GM19324 (cell line): ENCODE results near the gene FAM209B.
"Not testable (repeated sequence)": the region's sequence is repeated elsewhere in the genome, so short reads cannot be mapped to it uniquely, and the experiment has no call there.

ENCODE experiments used
- ATAC-seq: cut with Tn5 transposase; IDR thresholded peaks from one replicate; pipeline ENCODE4 v1.9.1; 2021; ENCODE audit warnings: mild to moderate bottlenecking, moderate library complexity; ENCODE audit not compliant: unreplicated experiment, low FRiP score

FAM209B gene

DNA sequence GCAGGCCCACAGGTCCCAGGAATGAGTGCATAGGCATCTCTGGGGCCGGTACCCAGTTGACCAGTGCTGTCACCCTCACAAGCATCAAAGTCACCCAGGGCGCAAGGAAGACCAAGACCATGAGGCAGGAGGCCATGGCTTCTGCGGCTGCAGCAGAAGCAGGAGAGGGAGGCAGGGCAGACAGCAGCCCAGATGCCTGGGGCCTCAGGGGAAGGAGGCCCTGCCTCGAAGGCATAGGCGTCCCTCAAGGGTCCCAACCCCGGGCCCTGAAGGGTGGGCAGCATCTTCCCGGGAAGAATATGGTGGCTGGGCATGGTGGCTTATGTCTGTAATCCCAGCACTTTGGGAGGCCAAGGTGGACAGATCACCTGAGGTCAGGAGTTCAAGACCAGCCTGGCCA is 5.5 kb upstream of the FAM209B start:
- no peak for ATAC-seq

DNA sequence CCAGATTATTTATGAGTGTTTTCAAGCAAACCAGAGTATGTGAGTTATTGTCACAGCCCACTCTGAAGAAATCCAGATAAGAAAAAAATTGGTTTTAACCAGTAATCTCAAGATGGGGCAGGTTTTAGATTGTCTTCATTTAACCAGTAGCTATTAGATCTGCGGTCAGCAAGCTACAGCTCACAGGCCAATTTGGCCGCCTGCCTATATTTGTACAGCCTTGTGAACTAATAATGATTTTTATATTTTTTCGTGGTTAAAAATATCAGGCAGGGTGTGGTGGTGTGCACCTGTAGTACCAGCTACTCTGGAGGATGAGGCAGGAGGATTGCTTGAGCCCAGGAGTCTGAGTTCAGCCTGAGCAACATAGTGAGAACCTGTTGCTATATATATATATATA is 5.0 kb downstream of the FAM209B start:
- no peak for ATAC-seq

DNA sequence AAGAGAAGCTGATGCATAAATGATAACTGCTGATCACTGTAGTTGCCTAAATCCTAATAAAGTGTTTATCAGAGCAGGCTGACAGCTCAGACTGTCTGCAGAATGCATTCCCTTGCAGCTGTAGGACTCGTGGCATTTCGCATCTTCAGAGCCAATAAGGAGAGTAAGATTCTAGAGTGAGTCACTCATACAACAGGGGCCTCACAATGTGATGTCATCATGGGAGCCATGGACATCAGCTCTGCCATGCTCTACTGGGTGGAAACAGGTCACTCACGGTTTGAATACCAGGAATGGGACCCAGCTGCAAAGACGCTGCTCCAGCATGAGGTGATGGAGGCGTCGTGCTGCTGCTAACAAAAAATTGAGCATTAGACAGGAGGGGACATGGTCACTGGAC is 7.4 kb downstream of the FAM209B start:
- no peak for ATAC-seq

DNA sequence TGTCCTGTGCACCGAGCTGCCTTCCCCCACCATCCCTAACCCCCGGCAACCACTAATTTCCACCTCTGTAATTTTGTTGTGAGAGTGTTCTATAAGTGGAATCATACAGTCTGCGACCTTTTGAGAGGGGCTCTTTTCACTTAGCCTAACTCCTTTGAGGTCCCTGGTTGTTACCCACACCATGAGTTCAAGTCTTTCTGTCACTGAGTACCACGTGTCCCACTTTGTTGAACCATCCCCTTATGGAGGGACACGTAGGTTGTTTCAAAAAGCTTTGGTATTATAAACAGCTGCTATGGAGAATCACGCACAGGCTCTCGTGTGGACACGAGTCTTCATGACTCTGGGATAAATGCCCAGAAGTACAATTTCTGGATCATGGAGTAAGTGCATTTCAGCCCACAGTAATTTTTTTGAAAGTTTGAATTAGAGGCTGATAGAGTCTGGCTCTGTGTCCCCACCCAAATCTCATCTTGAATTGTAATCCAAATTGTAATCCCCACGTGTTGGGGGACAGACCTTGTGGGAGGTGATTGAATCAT is 9.5 kb downstream of the FAM209B start:
- ATAC-seq: no peak

DNA sequence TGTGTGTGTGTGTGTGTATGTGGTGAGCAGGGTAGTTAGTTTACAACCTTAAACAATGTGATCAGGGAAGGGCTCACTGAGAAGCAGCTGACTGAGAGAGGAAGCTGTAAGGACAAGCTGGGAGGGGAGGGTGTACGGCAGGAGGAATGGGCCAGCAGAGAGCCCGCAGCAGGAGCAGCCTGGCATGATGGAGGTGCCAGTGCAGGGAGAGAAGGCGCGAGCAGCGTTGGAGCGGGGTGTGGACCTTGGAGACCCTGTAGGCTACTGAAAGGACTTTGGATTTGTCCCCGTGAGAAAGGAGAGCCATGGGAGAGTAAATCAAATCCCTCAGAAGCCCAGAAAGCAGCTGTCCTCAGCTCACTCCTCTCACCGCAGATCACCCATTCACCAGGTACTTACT is 18.5 kb downstream of the FAM209B start:
- ATAC-seq: no peak

DNA sequence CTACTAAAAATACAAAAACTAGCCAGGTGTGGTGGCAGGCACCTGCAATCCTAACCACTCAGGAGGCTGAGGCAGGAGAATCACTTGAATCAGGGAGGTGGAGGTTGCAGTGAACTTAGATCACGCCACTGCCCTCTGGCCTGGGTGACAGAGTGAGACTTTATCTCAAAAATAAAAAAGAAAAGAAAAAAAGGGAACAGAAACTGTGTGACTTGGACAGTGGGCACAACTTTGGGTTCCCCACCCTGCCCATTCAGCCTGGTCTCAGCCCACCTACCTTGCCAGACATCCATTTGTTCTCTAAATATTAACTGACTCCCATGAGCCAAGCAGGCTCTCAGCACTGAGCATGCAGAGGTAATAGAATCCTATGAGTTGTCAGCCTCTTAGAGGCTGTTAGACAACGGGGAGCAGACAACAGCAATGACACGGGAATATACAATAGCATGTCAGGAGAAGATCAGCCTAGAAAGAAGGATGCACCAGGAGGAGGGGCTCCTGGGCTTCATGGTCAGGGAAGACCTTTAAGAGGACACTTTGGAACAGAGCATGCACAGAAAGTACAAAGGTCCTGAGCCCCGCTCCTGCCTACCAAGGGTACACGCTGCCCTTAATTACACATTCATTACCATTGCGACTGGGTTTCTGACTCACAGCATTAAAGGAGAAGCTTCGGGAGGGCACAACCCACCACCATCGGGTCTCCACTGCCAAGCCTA is 20.0 kb downstream of the FAM209B start:
- no peak for ATAC-seq

DNA sequence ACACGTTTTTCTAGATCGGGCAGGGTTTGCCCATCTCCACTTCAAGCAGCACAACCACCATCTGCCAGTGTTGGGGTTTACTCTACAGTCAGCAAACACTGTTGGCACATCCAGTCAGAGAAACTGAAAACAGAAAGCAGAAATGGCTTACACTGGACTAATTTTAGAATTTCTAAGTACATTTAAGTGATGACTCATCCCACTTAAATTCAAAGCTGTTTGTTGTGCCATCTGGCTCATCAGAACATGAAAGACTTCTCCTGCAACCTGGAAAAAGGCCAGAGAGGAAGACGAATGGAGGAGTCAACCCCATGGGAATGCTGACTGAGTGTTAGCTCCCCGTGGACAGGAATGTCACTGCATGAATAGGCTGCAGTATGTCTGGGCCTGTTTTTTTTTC is 21.8 kb downstream of the FAM209B start:
- peak; percentile 88 for ATAC-seq

DNA sequence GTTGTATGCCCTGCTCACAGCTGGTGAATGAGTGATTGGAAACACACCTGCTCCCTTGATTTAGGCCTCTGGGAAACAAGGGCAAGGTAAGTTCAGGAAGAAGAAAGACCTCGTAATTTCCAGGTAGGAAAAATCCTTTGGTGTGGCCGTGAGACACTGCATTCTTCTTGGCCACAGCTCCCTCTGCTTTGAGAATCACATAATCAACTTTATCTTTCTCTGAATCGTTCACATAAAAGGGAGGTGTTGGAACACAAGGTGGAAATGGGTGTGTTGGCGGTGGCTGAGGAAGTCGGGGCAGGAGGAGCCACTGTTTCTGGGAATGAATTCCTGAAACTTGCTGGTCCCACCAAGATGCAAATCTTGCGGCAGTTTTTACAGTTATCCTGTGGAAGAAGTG is 25.9 kb downstream of the FAM209B start:
- no peak for ATAC-seq

DNA sequence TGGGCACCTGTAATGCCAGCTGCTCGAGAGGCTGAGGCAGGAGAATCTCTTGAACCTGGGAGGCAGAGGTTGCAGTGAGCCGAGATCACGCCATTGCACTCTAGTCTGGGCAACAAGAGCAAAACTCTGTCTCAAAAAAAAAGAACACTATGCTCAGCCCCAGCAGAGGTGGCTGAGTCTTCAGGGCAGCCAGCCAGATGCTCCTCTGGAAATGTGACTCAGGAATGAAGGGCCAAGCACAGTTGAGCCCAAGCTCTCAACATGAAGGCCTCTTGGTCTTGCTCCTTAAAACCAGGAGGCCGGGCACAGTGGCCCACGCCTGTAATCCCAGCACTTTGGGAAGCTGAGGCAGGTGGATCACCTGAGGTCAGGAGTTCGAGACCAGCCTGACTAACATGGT is 31.5 kb downstream of the FAM209B start:
- ATAC-seq: not testable (repeated sequence)

DNA sequence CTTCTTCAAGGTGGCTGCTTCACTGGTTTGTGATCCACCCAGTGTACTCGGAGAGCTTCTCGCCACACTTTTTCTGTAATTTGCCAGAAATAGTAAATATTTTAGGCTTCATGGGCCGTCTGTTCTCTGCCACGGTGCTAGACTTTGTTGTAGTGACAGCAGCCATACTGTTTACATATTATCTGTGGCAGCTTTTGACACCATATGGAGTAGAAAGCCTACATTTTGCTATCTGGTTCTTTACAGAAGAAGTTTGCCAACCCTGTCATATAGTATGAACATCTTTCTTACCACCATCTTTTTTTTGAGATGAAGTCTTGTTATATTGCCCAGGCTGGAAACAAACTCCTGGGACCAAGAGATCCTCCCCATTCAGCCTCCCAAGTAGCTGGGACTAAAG is 32.5 kb downstream of the FAM209B start:
- no peak for ATAC-seq

DNA sequence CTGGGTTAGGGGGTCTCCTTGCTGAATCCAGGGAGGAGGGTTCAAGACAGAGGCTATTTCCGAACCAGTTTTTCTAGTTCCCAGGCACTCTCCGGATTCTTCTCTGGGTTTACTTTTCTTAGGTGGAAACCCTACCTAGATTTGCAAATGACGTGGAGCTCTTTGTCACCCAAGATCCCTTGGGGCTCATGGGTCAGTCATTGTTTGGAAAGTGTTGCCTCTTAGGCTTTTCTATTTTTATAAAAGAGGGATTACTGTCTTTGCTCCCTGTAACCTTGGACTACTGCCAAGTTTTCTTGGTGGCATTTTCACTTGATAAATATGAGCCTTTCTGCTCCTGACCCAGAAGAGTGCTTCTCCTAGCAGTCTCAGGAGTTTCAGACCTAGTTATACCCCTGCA is 33.6 kb downstream of the FAM209B start:
- no peak for ATAC-seq

DNA sequence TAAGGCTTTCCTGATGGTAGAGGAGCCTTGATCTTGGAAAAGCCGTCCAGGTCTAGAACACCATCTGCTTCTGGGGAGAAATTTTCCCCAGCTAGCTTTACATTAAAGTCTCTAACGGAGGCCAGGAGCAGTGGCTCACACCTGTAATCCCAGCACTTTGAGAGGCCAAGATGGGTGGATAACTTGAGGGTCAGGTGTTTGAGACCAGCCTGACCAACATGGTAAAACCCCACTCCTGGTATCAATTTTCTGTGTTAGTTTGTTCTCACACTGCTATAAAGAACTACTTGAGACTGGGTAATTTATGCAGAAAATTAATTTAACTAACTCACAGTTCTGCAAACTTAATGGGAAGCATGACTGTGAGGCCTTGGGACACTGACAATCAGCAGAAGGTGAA is 37.8 kb downstream of the FAM209B start:
- no peak for ATAC-seq

DNA sequence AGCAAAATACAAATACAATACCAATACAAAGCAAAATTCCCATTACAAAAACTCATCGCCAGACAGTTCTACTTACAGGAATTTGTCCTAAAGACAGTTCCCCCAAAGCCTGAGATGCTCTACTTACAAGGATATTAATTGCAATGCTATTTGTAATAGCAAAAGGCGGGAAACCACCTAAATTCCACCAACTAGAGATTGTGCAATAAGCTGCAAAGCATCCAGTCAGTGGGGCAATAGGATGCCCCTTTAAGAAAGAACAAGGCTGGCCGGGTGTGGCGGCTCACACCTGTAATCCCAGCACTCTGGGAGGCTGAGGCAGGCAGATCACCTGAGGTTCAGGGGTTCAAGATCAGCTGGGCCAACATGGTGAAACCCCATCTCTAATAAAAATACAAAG is 39.1 kb downstream of the FAM209B start:
- no peak for ATAC-seq

DNA sequence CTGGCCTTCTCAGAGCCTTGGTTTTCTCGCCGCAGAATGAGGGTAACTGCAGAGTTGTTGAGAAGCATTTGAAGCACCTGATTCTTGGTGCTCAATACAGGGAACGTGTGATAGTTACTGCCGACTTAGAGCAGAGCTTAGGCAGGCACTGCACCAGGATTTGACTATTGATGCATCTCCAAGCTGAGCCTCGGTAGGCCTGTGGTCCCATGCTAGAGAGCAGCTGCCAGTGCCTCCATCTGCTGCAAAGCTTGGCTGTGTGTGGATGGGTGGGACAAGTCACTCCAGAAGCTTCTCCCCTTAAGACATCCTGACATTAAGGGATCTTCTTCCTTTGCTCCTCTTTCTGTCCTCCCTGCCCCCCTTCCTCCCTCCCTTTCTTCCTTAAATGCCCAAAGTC is 40.9 kb downstream of the FAM209B start:
- no peak for ATAC-seq

DNA sequence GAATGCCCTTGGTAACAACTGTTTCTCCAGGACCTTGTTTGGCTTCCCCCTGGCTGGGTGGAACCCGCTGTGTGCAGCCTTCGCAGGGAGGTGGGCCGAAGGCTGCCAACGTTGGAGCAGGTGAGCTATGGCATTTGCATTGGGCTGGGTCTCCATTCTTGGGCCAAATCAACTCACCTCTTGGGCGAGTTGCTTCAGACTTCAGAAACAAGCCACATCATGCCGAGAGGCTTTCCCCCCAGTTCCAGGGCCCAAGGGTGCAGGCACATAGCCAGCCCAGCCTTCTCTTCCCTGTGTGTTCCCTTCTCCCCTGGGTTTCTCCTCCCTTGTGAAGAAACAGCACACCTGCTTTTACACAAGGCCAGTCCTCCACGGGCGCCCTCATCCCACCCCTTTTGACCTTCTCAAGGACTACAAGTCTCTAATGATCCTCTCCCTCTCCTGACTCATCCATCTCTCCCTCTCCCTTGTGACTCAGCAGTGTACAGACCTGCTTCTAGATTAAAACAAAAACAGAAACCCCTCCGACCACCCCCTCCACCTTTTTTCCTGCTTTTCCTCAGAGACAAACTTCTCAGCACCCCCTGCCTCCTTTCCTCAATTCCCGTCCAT is 41.6 kb downstream of the FAM209B start:
- no peak for ATAC-seq

DNA sequence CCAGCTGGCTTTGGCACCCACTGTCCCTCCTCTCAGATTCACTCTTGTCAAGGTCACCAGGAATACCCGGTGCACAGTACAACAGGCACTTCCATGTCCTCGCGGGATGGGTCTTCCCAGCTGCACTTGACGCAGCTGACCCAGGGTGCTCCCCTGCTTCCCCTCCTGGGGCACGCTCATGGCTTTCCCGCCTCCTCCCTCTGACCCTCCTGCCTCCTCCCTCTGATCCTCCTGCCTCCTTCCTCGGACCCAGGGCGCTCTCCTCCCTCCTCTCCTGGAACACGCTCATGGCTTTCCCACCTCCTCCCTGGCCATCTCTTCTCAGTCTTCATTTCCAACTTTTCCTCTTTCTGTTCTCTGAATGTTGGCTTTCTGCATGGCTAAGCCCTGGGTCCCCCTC is 42.1 kb downstream of the FAM209B start:
- no peak for ATAC-seq

DNA sequence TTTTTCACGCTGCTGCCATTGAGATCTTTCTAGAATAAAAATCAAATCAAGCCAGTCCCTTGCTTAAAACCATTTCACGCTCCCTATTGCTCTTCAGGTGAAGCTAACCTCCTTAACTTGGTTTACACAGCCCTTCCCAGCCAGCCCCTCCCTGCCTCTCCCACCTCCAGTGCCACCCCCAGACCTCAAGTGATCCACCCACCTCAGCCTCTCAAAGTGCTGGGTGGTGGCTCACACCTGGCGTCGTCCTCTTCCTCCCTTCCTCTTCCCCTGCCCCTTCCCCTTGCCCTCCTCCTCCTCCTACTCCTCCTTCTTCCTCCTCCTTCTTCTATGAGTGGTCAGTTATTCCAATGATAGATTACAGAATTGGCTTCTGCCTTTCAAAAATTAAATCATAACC is 42.9 kb downstream of the FAM209B start:
- no peak for ATAC-seq

DNA sequence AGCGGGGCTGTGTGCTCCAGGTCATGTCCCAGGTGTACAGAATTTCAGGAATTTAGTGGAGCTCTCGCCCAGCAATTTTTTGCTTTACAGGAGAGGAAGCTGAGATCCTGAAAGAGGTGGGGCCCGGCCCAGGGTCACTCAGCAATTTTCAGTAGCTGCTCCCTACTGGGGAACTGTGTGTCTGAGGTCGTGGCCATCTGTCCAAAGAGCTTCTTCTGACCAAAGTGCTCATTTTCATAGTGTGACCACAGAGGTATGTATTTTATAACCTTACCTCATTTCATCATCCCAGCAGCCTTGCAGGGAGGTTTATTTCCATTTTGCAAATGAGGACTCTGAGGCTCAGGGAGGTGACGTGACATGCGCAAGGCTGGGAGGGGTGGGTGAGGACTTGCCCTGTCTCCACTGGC is 46.3 kb downstream of the FAM209B start:
- ATAC-seq: no peak

DNA sequence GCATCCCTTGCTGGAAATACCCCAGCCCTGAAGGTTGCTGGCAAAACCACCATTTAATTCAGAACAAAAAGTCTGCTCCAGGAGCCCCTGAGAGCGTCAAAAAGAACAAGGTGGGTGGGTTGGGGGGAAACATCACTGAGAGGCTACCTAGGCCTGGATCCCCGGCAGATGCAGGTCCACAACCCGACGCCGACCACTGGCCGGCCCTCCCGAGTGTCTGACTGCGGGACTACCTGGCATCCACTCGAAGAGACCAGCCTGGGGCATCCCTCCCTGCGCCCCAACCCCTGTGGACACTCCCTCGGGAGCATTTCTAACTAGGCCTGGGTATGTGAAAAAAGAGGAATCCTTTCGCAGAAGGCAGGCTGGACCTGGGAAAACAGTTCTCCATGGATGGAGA is 47.2 kb downstream of the FAM209B start:
- ATAC-seq: no peak

DNA sequence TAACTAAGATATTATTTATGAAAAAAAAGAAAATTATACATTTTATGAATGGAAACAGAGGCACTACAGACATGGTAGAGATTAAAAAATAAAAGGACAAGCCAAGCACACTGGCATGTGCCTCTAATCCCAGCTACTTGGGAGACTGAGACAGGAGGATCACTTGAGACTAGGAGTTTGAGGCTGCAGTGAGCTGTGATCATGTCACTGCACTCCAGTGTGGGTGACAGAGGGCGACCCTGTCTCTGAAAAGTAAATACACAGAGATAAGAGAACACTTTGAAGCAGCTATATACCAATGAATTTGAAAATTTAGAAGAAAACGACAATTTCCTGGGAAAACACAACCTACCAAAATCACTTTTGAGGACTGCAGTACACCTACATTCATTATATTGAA is 48.7 kb downstream of the FAM209B start:
- no peak for ATAC-seq

DNA sequence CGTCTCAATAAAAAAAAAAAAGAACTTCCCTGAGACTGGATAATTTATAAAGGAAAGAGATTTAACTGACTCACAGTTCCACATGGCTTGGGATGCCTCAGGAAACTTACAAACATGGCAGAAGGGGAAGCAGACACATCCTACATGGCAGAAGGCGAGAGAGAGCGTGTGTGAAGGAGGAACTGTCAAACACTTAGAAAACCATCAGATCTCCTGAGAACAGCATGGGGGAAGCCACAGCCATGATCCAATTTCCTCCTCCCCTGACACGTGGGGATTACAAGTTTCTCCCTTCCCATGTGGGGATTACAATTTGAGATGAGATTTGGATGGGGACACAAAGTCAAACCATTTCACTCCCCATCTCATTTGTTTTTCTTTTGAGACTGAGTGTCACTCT is 49.5 kb downstream of the FAM209B start:
- no peak for ATAC-seq

DNA sequence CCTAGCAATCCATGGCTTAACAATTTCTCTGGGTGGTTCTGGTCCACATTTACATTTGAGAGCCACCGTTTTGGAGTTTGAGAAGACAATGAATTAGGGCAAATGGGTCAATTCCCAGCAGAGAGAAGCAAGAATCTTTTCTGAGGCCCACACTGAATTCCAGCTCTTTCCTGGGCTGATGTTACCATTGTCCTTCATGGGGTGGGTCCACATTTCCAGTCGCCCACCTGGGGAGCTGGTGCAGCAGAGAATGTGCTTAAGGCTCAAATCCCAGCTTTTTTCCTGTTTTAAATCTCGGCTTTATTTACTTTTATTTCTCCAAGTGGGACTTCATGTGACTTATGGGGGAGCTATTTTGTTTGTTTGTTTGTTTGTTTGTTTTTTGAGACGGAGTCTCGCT is 51.9 kb downstream of the FAM209B start:
- ATAC-seq: no peak
